DOHH2 (cell line): Measurements from ENCODE around the gene MRC2.
"Not testable (repeated sequence)": the region's sequence is repeated elsewhere in the genome, so short reads cannot be mapped to it uniquely, and the experiment has no call there.

ENCODE experiments used
- H3F3A ChIP-seq: fragments of 200-600 bp; sonication (generic), shearing (Covaris generic); 2 replicates; pipeline ENCODE4 v1.6.0; 2016; ENCODE audit warnings: antibody characterized with exemption, mild to moderate bottlenecking; ENCODE audit not compliant: control insufficient read depth, insufficient read depth
- H3K27ac ChIP-seq: fragments of 200-600 bp; sonication (generic); 2 replicates; pipeline ENCODE4 v1.5.1; 2014; ENCODE audit warnings: low read depth, mild to moderate bottlenecking, low read length, moderate library complexity
- H3K27me3 ChIP-seq: fragments of 200-600 bp; sonication (generic); 2 replicates; pipeline ENCODE4 v1.6.1; 2014; ENCODE audit warnings: mild to moderate bottlenecking, low read length, mixed read lengths; ENCODE audit not compliant: control insufficient read depth
- H3K36me3 ChIP-seq: fragments of 200-600 bp; sonication (generic); 2 replicates; pipeline ENCODE4 v1.6.1; 2014; ENCODE audit warnings: mild to moderate bottlenecking, low read length, moderate library complexity, mixed read lengths; ENCODE audit not compliant: control insufficient read depth
- H3K4me1 ChIP-seq: fragments of 200-600 bp; sonication (generic); 2 replicates; pipeline ENCODE4 v1.6.1; 2014; ENCODE audit warnings: mild to moderate bottlenecking, low read length, mixed read lengths; ENCODE audit not compliant: control insufficient read depth
- H3K4me2 ChIP-seq: fragments of 200-600 bp; sonication (generic); 2 replicates; pipeline ENCODE4 v1.6.0; 2014; ENCODE audit warnings: mild to moderate bottlenecking, low read length, moderate library complexity
- H3K4me3 ChIP-seq: fragments of 200-600 bp; sonication (generic); 2 replicates; pipeline ENCODE4 v1.5.1; 2014; ENCODE audit warnings: mild to moderate bottlenecking, low read length, mixed read lengths
- H3K79me2 ChIP-seq: fragments of 200-600 bp; sonication (generic); 2 replicates; pipeline ENCODE4 v1.6.1; 2014; ENCODE audit warnings: mild to moderate bottlenecking, low read length, mixed read lengths; ENCODE audit not compliant: control insufficient read depth
- H3K9me2 ChIP-seq: fragments of 200-600 bp; sonication (generic); replicated peaks from 2 replicates; pipeline ENCODE4 v1.6.1; 2014; ENCODE audit warnings: mild to moderate bottlenecking, low read length, mixed read lengths; ENCODE audit not compliant: control insufficient read depth
- H3K9me3 ChIP-seq: fragments of 200-600 bp; sonication (generic); 2 replicates; pipeline ENCODE4 v1.6.1; 2014; ENCODE audit warnings: antibody characterized with exemption, low read length, mixed read lengths; ENCODE audit not compliant: control insufficient read depth, insufficient read depth
- H4K20me1 ChIP-seq: fragments of 200-600 bp; sonication (generic); 2 replicates; pipeline ENCODE4 v1.6.0; 2014; ENCODE audit warnings: low read depth, mild to moderate bottlenecking, antibody characterized with exemption, low read length, moderate library complexity; ENCODE audit not compliant: control insufficient read depth, insufficient read depth
- CTCF ChIP-seq: fragments of 200-600 bp; sonication (generic); IDR thresholded peaks from one replicate; pipeline ENCODE4 v1.5.1; 2014; ENCODE audit warnings: antibody characterized with exemption, mild to moderate bottlenecking, low read depth, low read length; ENCODE audit not compliant: poor library complexity, severe bottlenecking
- EZH2phosphoT487 ChIP-seq: fragments of 200-600 bp; sonication (generic); IDR thresholded peaks from 2 replicates; pipeline ENCODE4 v1.6.1; 2017; ENCODE audit warnings: borderline replicate concordance, mild to moderate bottlenecking, antibody characterized with exemption, low read length, moderate library complexity, mixed read lengths

Gene MRC2

GRCh38 chr17:62688398-62689160, 61.1 kb downstream of the MRC2 start:
- Histone ChIP-seq H3K9me3 (no peaks in the 10 kb centered on the region), H4K20me1 (no peaks in the 10 kb centered on the region), H3F3A (no peaks in the 10 kb centered on the region), H3K36me3 (no peaks in the 10 kb centered on the region), H3K4me1 (no peaks in the 10 kb centered on the region), H3K27me3 (no peaks in the 10 kb centered on the region), H3K4me2 (no peak overlapping the region), H3K79me2 (no peaks in the 10 kb centered on the region), H3K9me2 (no peaks in the 10 kb centered on the region), H3K27ac (no peak overlapping the region), H3K4me3 (no peak overlapping the region)
- TF ChIP-seq CTCF (no peak), EZH2phosphoT487 (no peak)

- H3K4me3 ChIP-seq, result no peak overlapping the region
- H3K79me2 ChIP-seq, result no peaks in the 10 kb centered on the region
- no peak overlapping the region for H3K4me2 ChIP-seq
- no peaks in the 10 kb centered on the region for H3F3A ChIP-seq
- H3K27ac ChIP-seq, result no peak overlapping the region
- no peaks in the 10 kb centered on the region for H4K20me1 ChIP-seq
- H3K36me3 ChIP-seq, result no peaks in the 10 kb centered on the region
- H3K9me3 ChIP-seq, result no peaks in the 10 kb centered on the region
- no peaks in the 10 kb centered on the region for H3K27me3 ChIP-seq
- no peaks in the 10 kb centered on the region for H3K9me2 ChIP-seq
- TF ChIP-seq EZH2phosphoT487, result no peak
- no peaks in the 10 kb centered on the region for H3K4me1 ChIP-seq
These were observed 62.1 kb downstream of the MRC2 start for GRCh38 chr17:62689441-62690167.

DNA sequence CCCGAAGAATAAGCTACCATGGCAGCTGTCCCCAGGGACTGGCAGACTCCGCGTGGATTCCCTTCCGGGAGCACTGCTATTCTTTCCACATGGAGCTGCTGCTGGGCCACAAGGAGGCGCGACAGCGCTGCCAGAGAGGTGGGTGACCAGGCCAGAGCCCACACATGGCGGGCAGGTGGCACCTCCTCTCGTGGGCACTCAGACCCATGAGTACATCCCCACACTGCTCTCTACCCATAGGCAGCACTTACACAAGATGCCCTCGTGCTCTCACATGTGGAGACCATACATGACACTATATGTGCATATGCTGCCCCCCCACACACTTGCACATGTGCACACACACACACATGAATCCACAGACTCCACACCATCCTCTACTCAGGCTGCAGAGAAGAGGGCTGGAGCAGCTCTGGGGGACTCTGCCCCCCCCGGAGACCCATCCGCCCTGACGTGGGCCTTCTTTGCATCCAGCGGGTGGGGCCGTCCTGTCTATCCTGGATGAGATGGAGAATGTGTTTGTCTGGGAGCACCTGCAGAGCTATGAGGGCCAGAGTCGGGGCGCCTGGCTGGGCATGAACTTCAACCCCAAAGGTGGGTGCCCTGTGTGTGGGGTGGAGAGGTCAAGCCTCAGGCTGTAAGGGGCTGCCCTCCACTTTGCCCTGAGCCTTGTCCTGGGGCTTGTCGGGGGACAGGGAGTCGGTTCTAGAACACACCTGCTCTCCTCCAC, 62.9 kb downstream of the MRC2 start:
- Histone ChIP-seq H3K4me3 (no peak overlapping the region), H3F3A (no peaks in the 10 kb centered on the region), H3K4me2 (no peak overlapping the region), H3K27ac (no peak overlapping the region), H3K27me3 (no peaks in the 10 kb centered on the region), H3K4me1 (no peaks in the 10 kb centered on the region), H4K20me1 (no peaks in the 10 kb centered on the region), H3K79me2 (no peaks in the 10 kb centered on the region), H3K36me3 (no peaks in the 10 kb centered on the region), H3K9me2 (no peaks in the 10 kb centered on the region), H3K9me3 (no peaks in the 10 kb centered on the region)
- TF ChIP-seq CTCF (no peak), EZH2phosphoT487 (no peak)

- H3K9me3 ChIP-seq, H3K79me2 ChIP-seq, H3K4me1 ChIP-seq, H3K27ac ChIP-seq, H3K9me2 ChIP-seq, H3K4me2 ChIP-seq, H3K36me3 ChIP-seq, H3K4me3 ChIP-seq, H3K27me3 ChIP-seq, H4K20me1 ChIP-seq, H3F3A ChIP-seq: not testable (repeated sequence)
These were observed 64.1 kb downstream of the MRC2 start for GRCh38 chr17:62691589-62691915.
